Erythroblast (primary cell): ENCODE measurements around the gene FAM227B.
"Not testable (repeated sequence)": the region's sequence is repeated elsewhere in the genome, so short reads cannot be mapped to it uniquely, and the experiment has no call there.

Experiments
- DNase-seq, 2 experiments: peaks; one replicate each; lab custom pipeline; 2025; lab: John Stamatoyannopoulos, UW
- GATA1 ChIP-seq: IDR thresholded peaks from 2 replicates; pipeline ENCODE4 v1.6.1; 2011; ENCODE audit warnings: low read depth, mild to moderate bottlenecking, control low read depth, low read length, moderate library complexity
- POLR2A ChIP-seq: IDR thresholded peaks from 2 replicates; pipeline ENCODE4 v1.6.1; 2011; ENCODE audit warnings: mild to moderate bottlenecking, low read length

FAM227B gene

GRCh38 chr15:49379996-49380395 is 240.6 kb downstream of the FAM227B start:
- no peak for DNase-seq
- TF ChIP-seq GATA1 (no peak), POLR2A (no peak)

GRCh38 chr15:49372366-49372765 is 248.3 kb downstream of the FAM227B start:
- no peak for TF ChIP-seq GATA1
- no peak for TF ChIP-seq POLR2A
- no peak for DNase-seq

GRCh38 chr15:49370782-49371181 is 249.8 kb downstream of the FAM227B start:
- peak; percentile 31 to 37 for DNase-seq
- TF ChIP-seq GATA1, result no peak
- no peak for TF ChIP-seq POLR2A

GRCh38 chr15:49366496-49366895 is 254.1 kb downstream of the FAM227B start:
- DNase-seq, result no peak
- no peak for TF ChIP-seq GATA1
- TF ChIP-seq POLR2A, result no peak

GRCh38 chr15:49361370-49361769 is 259.2 kb downstream of the FAM227B start:
- DNase-seq, result no peak
- no peak for TF ChIP-seq POLR2A
- TF ChIP-seq GATA1, result no peak

- not testable (repeated sequence) for DNase-seq
Observed at GRCh38 chr15:49354439-49354838, 266.2 kb downstream of the FAM227B start.

- TF ChIP-seq POLR2A (no peak), GATA1 (no peak)
- DNase-seq, result no peak
Observed at GRCh38 chr15:49343546-49343945, 277.1 kb downstream of the FAM227B start.

- TF ChIP-seq GATA1 (no peak), POLR2A (no peak)
- DNase-seq, result no peak
Observed at GRCh38 chr15:49339656-49340055, 281.0 kb downstream of the FAM227B start.

- no peak for DNase-seq
- no peak for TF ChIP-seq POLR2A
- TF ChIP-seq GATA1, result no peak
Observed at GRCh38 chr15:49331951-49332350, 288.7 kb downstream of the FAM227B start.

GRCh38 chr15:49331442-49331841 is 289.2 kb downstream of the FAM227B start:
- no peak for DNase-seq
- TF ChIP-seq GATA1 (no peak), POLR2A (no peak)

- TF ChIP-seq POLR2A, result no peak
- no peak for TF ChIP-seq GATA1
- DNase-seq, result no peak
Observed at GRCh38 chr15:49330166-49330565, 290.5 kb downstream of the FAM227B start.

- TF ChIP-seq POLR2A (no peak), GATA1 (no peak)
- DNase-seq, result no peak
Observed at GRCh38 chr15:49328941-49329340, 291.7 kb downstream of the FAM227B start.

GRCh38 chr15:49327927-49328326 is 292.7 kb downstream of the FAM227B start:
- TF ChIP-seq GATA1, result no peak
- TF ChIP-seq POLR2A, result no peak
- no peak for DNase-seq

GRCh38 chr15:49323207-49323606 is 297.4 kb downstream of the FAM227B start:
- TF ChIP-seq POLR2A, result no peak
- no peak for TF ChIP-seq GATA1
- DNase-seq, result no peak

- DNase-seq, result no peak
- TF ChIP-seq GATA1, result no peak
- TF ChIP-seq POLR2A, result no peak
Observed at GRCh38 chr15:49320351-49320750, 300.3 kb downstream of the FAM227B start.
